HL-60 (cell line): ENCODE measurements around the gene SRGAP3.
A peak's percentile ranks its signal among the peaks of the same experiment; 100 is the strongest.

ENCODE experiments used
- CTCF ChIP-seq: IDR thresholded peaks from one replicate; pipeline ENCODE4 v1.5.1; 2011; ENCODE audit warnings: low read length, control low read depth, inconsistent platforms; ENCODE audit not compliant: insufficient read depth
- GABPA ChIP-seq: IDR thresholded peaks from 2 replicates; pipeline ENCODE4 v1.6.1; 2012; ENCODE audit warnings: low read depth
- POLR2AphosphoS5 ChIP-seq: IDR thresholded peaks from 2 replicates; pipeline ENCODE4 v1.6.1; 2012; ENCODE audit warnings: low read depth

- TF ChIP-seq CTCF (peak; percentile 93), POLR2AphosphoS5 (no peak), GABPA (no peak)
Measured at GRCh38 chr3:8970971-8971589, 278.4 kb downstream of the SRGAP3 start.
